Erythroblast (primary cell): ENCODE measurements around the gene WSB1.

Source experiments
- GATA1 ChIP-seq: IDR thresholded peaks from 2 replicates; pipeline ENCODE4 v1.6.1; 2011; ENCODE audit warnings: low read depth, mild to moderate bottlenecking, control low read depth, low read length, moderate library complexity
- POLR2A ChIP-seq: IDR thresholded peaks from 2 replicates; pipeline ENCODE4 v1.6.1; 2011; ENCODE audit warnings: mild to moderate bottlenecking, low read length

GRCh38 chr17:27315322-27315721 lies 21.4 kb downstream of the WSB1 start:
- TF ChIP-seq POLR2A (no peak), GATA1 (no peak)
